ENCODE results near the gene NLK.

DNA sequence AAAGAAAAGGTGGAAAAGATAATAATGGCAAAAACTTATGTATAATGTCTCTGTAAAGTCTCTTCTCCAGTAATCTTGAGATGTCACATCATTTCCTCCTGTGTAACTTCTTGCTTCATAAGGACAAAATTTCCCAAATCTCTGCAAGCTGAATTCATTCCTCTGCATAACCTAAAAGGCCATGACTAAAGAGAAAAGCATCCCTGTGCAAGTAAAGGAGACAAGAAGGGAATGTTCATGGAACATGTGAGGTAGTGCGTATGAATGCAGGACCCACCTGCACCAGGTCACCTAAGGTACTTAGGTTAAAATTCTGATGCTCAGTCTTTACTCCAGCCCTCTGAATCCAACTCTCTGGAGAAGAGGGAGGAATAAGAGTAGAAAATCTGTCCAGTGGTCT lies 46.9 kb upstream of the NLK start:
- no peak for TF ChIP-seq EZH2 (IDR thresholded peaks at IDR 0.05; ENCODE audit: borderline replicate concordance, low read depth, low read length, severe bottlenecking)
- TF ChIP-seq, protein P1, sequence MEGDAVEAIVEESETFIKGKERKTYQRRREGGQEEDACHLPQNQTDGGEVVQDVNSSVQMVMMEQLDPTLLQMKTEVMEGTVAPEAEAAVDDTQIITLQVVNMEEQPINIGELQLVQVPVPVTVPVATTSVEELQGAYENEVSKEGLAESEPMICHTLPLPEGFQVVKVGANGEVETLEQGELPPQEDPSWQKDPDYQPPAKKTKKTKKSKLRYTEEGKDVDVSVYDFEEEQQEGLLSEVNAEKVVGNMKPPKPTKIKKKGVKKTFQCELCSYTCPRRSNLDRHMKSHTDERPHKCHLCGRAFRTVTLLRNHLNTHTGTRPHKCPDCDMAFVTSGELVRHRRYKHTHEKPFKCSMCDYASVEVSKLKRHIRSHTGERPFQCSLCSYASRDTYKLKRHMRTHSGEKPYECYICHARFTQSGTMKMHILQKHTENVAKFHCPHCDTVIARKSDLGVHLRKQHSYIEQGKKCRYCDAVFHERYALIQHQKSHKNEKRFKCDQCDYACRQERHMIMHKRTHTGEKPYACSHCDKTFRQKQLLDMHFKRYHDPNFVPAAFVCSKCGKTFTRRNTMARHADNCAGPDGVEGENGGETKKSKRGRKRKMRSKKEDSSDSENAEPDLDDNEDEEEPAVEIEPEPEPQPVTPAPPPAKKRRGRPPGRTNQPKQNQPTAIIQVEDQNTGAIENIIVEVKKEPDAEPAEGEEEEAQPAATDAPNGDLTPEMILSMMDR (IDR thresholded peaks at IDR 0.05; ENCODE audit: borderline replicate concordance, extremely low read depth, low read length, poor library complexity, severe bottlenecking): no peak
